Activated CD8-positive, alpha-beta T cell treated with anti-CD3 and anti-CD28 coated beads for 36 hours (primary cell): Measurements from ENCODE around the gene NAPSA. TPM values are rescaled to one million over a fixed set of nuclear protein-coding genes. Genes with fewer than 3 reads are reported as not detected.

Source experiments
- ATAC-seq: fragments of 200-7000 bp; cut with Tn5 transposase; one replicate; pipeline ENCODE4 v1.10.0; 2021; ENCODE audit warnings: mild to moderate bottlenecking, moderate library complexity
- CTCF ChIA-PET: fragments of 350-600 bp; sonication (Branson Sonifier 250); formaldehyde crosslinking; loops from one replicate; lab custom pipeline; 2021; ENCODE audit warnings: antibody characterized with exemption; lab: Charles Lee
- POLR2A ChIA-PET: fragments of 350-600 bp; sonication (Branson Sonifier 250); formaldehyde crosslinking; loops from one replicate; lab custom pipeline; 2021; ENCODE audit warnings: antibody characterized with exemption; lab: Charles Lee
- DNase-seq: peaks from one replicate; pipeline ENCODE4 v3.0.0-alpha.2; 2020
- H3K27ac Mint-ChIP-seq: one replicate; pipeline ENCODE4 v1.8.0; 2021; ENCODE audit warnings: mild to moderate bottlenecking, mixed read lengths
- H3K27me3 Mint-ChIP-seq: one replicate; pipeline ENCODE4 v1.8.0; 2021; ENCODE audit warnings: mixed read lengths
- H3K36me3 Mint-ChIP-seq: one replicate; pipeline ENCODE4 v1.8.0; 2021; ENCODE audit warnings: low read depth, mixed read lengths
- H3K4me1 Mint-ChIP-seq: one replicate; pipeline ENCODE4 v1.8.0; 2021; ENCODE audit warnings: low read depth, mixed read lengths
- H3K4me3 Mint-ChIP-seq: one replicate; pipeline ENCODE4 v1.8.0; 2021; ENCODE audit warnings: mild to moderate bottlenecking, moderate library complexity, mixed read lengths
- H3K9me3 Mint-ChIP-seq: one replicate; pipeline ENCODE4 v1.8.0; 2021; ENCODE audit warnings: mixed read lengths
- CTCF ChIP-seq: fragments of 200-600 bp; IDR thresholded peaks from one replicate; pipeline ENCODE4 v1.8.0; 2022; ENCODE audit warnings: antibody characterized with exemption, mild to moderate bottlenecking
- intact Hi-C: fragments of 100-400 bp; cut with micrococcal nuclease; formaldehyde crosslinking; loops from one replicate; pipeline ENCODE4 v1.10.0; 2022
- total RNA-seq, 2 experiments: library from RNA; stranded (reverse); gene quantifications; one replicate each; pipeline ENCODE4 v1.2.3, GENCODE V29; 2021

Gene NAPSA
- total RNA-seq, 2 experiments from 2014 or later, result 18.3 to 20.0 TPM

DNA sequence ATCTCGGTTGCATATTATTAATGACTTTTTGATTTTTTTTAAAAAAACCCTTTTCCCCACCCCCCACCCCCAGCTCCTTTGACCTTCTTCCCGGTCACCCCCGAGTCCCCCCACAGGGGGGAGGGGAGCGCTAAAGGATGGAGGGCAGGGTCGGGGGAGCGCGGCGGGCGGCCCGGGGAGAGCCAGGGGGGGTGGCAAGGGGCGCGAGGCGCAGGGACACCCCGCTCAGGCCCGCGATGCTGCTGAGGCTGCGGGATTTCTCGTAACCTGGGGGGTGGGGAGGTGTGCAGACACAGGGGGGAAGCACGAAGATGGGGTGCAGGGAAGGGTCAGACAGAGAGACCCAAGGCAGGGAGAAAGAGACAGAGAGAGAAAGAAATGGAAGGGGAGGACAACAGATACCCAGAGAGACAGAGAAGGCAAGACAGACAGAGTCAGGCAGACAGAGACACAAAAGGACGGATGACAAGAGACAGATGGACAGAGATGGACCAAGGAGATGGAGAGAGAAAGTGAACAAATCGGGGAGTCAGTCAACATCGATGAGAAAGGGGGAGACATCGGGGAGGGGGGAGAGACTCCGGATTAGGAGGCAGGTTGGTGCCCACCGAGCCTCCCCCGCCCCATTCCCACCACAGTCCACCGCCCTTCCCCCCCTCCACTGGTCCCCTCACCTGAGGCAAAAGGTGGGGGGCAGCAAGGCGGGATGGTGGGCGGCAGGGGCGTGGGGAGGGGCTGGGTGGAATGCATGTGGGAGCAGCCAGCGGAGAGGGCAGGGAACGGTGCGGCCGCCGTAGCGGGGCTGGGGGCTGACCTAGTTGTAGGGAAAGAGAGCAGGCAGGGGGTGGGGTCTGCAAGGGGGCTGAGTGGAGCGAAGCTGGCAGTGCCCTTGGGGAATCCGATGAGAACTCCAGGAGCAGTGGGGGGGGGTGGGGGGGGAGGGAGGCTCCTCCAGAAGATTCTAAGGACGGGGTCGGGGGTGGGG, 50.4 kb downstream of the NAPSA start:
- POLR2A ChIA-PET, result interaction anchor here (0.6 kb wide), 1 partner anchor 70 kb away, joined by 3 read pairs; no protein-coding TSS in a partner anchor
- ATAC-seq, result no peak
- no peak overlapping the region for H3K27ac Mint-ChIP-seq
- CTCF ChIA-PET, result interaction anchor here (1.2 kb wide), 1 partner anchor 14 kb away, joined by 3 read pairs; no protein-coding TSS in a partner anchor
- peaks cover 62% of the 10 kb centered on the region for H3K27me3 Mint-ChIP-seq
- no peak for DNase-seq
- TF ChIP-seq CTCF, result no peak
- peaks cover 13% of the 10 kb centered on the region for H3K4me1 Mint-ChIP-seq
- no peaks in the 10 kb centered on the region for H3K9me3 Mint-ChIP-seq
- H3K36me3 Mint-ChIP-seq, result no peaks in the 10 kb centered on the region
- H3K4me3 Mint-ChIP-seq, result no peak overlapping the region
- intact Hi-C loops, result no loop called here

GRCh38 chr19:50313812-50314536, 51.5 kb downstream of the NAPSA start:
- no peaks in the 10 kb centered on the region for H3K36me3 Mint-ChIP-seq
- peaks cover 13% of the 10 kb centered on the region for H3K4me1 Mint-ChIP-seq
- peaks cover 67% of the 10 kb centered on the region for H3K27me3 Mint-ChIP-seq
- no peaks in the 10 kb centered on the region for H3K9me3 Mint-ChIP-seq
- no peak overlapping the region for H3K4me3 Mint-ChIP-seq
- ChIA-PET CTCF (no interaction called here), POLR2A (no interaction called here)
- intact Hi-C loops, result no loop called here
- no peak overlapping the region for H3K27ac Mint-ChIP-seq
- no peak for TF ChIP-seq CTCF
- DNase-seq, result no peak
- ATAC-seq, result no peak

- CTCF ChIA-PET, result no interaction called here
- H3K27ac Mint-ChIP-seq, result no peak overlapping the region
- intact Hi-C loops, result no loop called here
- peaks cover 13% of the 10 kb centered on the region for H3K4me1 Mint-ChIP-seq
- POLR2A ChIA-PET, result no interaction called here
- no peak for DNase-seq
- no peak for ATAC-seq
- no peak overlapping the region for H3K4me3 Mint-ChIP-seq
- no peak for TF ChIP-seq CTCF
- H3K27me3 Mint-ChIP-seq, result peaks cover 69% of the 10 kb centered on the region
- H3K36me3 Mint-ChIP-seq, result no peaks in the 10 kb centered on the region
- no peaks in the 10 kb centered on the region for H3K9me3 Mint-ChIP-seq
Measured at GRCh38 chr19:50312967-50313811, 52.2 kb downstream of the NAPSA start.

GRCh38 chr19:50311723-50312635, 53.5 kb downstream of the NAPSA start:
- Mint-ChIP-seq H3K27ac (no peak overlapping the region), H3K27me3 (peaks cover 63% of the 10 kb centered on the region), H3K36me3 (no peaks in the 10 kb centered on the region), H3K4me3 (no peak overlapping the region), H3K4me1 (peaks cover 13% of the 10 kb centered on the region), H3K9me3 (no peaks in the 10 kb centered on the region)
- POLR2A ChIA-PET, result no interaction called here
- DNase-seq (no peak), ATAC-seq (no peak)
- TF ChIP-seq CTCF, result no peak
- intact Hi-C loops, result no loop called here
- CTCF ChIA-PET, result no interaction called here
